GM21576 (cell line): ENCODE measurements around the gene ASB15.
A peak's percentile ranks its signal among the peaks of the same experiment; 100 is the strongest.

Experiments
- ATAC-seq: cut with Tn5 transposase; IDR thresholded peaks from one replicate; pipeline ENCODE4 v1.9.1; 2021; ENCODE audit warnings: mild to moderate bottlenecking, moderate library complexity; ENCODE audit not compliant: unreplicated experiment

ASB15 gene

GRCh38 chr7:123594813-123595241 lies 6.8 kb upstream of the ASB15 start:
- ATAC-seq = no peak

- no peak for ATAC-seq
These were observed 3.0 kb upstream of the ASB15 start for GRCh38 chr7:123598657-123599056.

- no peak for ATAC-seq
These were observed 1.9 kb upstream of the ASB15 start for GRCh38 chr7:123599766-123600165.

- no peak for ATAC-seq
These were observed 745 bp upstream of the ASB15 start for GRCh38 chr7:123600876-123601275.

GRCh38 chr7:123602648-123603047 lies 1.0 kb downstream of the ASB15 start:
- ATAC-seq = no peak

- ATAC-seq = no peak
These were observed 3.1 kb downstream of the ASB15 start for GRCh38 chr7:123604739-123605138.

GRCh38 chr7:123607423-123607975 lies 5.9 kb downstream of the ASB15 start:
- ATAC-seq = no peak

GRCh38 chr7:123608991-123609882 lies 7.6 kb downstream of the ASB15 start:
- ATAC-seq = no peak

GRCh38 chr7:123609883-123610239 lies 8.2 kb downstream of the ASB15 start:
- no peak for ATAC-seq

GRCh38 chr7:123612024-123612423 lies 10.4 kb downstream of the ASB15 start:
- ATAC-seq = no peak

- no peak for ATAC-seq
These were observed 13.7 kb downstream of the ASB15 start for GRCh38 chr7:123615344-123615743.

GRCh38 chr7:123616223-123616622 lies 14.6 kb downstream of the ASB15 start:
- ATAC-seq = no peak

GRCh38 chr7:123621707-123622106 lies 20.1 kb downstream of the ASB15 start:
- ATAC-seq = no peak

GRCh38 chr7:123622660-123623386 lies 21.2 kb downstream of the ASB15 start:
- no peak for ATAC-seq

- peak; percentile 94 for ATAC-seq
These were observed 23.0 kb downstream of the ASB15 start for GRCh38 chr7:123624527-123625183.

- ATAC-seq = no peak
These were observed 23.6 kb downstream of the ASB15 start for GRCh38 chr7:123625254-123625653.

GRCh38 chr7:123627851-123628250 lies 26.2 kb downstream of the ASB15 start:
- ATAC-seq = no peak

- ATAC-seq = no peak
These were observed 27.2 kb downstream of the ASB15 start for GRCh38 chr7:123628829-123629228.

GRCh38 chr7:123629281-123629680 lies 27.7 kb downstream of the ASB15 start:
- ATAC-seq = no peak

GRCh38 chr7:123632808-123633207 lies 31.2 kb downstream of the ASB15 start:
- ATAC-seq = no peak

GRCh38 chr7:123633553-123633952 lies 31.9 kb downstream of the ASB15 start:
- no peak for ATAC-seq
